ENCODE data around the gene GYG2.

- TF ChIP-seq ZC3H10 (CRISPR knock-in tag; IDR thresholded peaks at IDR 0.05) = no peak
- TF ChIP-seq RARB (CRISPR knock-in tag; IDR thresholded peaks at IDR 0.05) = no peak
- no peak for TF ChIP-seq TOX (CRISPR knock-in tag; IDR thresholded peaks at IDR 0.05; ENCODE audit: borderline replicate concordance)
- TF ChIP-seq PATZ1 (CRISPR knock-in tag; IDR thresholded peaks at IDR 0.05; ENCODE audit: borderline replicate concordance) = no peak
- no peak for TF ChIP-seq ZNF70 (CRISPR knock-in tag; IDR thresholded peaks at IDR 0.05)
- no peak for TF ChIP-seq CREB5 (CRISPR knock-in tag; IDR thresholded peaks at IDR 0.05; ENCODE audit: low read depth)
- no peak for TF ChIP-seq ZFP3 (CRISPR knock-in tag; IDR thresholded peaks at IDR 0.05)
- no peak for TF ChIP-seq TCF4 (CRISPR knock-in tag; IDR thresholded peaks at IDR 0.05; ENCODE audit: borderline replicate concordance)
- no peak for TF ChIP-seq POU6F1 (CRISPR knock-in tag; IDR thresholded peaks at IDR 0.05; ENCODE audit: borderline replicate concordance, low read depth)
- no peak for TF ChIP-seq ZNF8 (CRISPR knock-in tag; IDR thresholded peaks at IDR 0.05)
- no peak for TF ChIP-seq TSHZ2 (CRISPR knock-in tag; IDR thresholded peaks at IDR 0.05)
Observed at GRCh38 chrX:2831471-2832228, 2.9 kb downstream of the GYG2 start.
